NCI-H1436 (cell line): ENCODE data around the gene MAPK8.
A peak's percentile ranks its signal among the peaks of the same experiment; 100 is the strongest.

Experiments
- DNase-seq: peaks from one replicate; lab custom pipeline; 2025; lab: John Stamatoyannopoulos, UW

MAPK8 gene

DNA sequence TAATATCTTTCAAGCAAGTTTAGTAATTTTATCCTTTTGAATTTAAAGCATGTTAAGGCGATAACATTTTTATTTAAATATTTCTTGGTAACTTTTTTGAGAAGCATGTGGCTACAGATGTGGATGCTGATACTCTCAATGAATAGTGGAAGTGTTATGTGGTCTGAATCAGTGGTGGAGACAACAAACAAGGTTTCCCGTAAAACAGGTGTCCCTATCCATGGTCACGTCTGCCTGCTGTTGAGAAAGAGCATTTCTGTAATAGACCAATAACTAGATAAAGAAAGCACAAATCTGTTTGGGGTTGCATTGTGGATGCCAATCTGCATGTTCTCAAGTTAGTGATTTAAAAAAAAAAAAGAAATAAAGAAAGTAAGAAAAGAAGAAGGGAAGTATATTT is 13.9 kb upstream of the MAPK8 start:
- no peak for DNase-seq

DNA sequence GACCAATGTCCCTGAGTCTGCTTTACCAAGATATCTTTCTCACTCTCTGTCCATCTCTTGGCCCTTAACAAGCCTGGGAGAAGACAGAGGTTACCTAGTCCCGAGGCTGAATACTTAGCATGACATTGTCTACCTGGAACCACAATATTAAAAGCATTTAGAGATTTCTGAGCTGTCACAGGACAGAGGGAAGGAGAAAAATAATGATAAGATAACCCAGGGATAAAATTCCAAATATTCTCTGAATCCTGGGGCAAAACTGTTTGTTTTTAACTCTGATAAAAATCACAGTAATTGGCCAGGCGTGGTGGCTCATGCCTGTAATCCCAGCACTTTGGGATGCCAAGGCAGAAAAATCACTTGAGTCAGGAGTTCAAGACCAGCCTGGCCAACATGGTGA is 12.0 kb upstream of the MAPK8 start:
- DNase-seq, result no peak

DNA sequence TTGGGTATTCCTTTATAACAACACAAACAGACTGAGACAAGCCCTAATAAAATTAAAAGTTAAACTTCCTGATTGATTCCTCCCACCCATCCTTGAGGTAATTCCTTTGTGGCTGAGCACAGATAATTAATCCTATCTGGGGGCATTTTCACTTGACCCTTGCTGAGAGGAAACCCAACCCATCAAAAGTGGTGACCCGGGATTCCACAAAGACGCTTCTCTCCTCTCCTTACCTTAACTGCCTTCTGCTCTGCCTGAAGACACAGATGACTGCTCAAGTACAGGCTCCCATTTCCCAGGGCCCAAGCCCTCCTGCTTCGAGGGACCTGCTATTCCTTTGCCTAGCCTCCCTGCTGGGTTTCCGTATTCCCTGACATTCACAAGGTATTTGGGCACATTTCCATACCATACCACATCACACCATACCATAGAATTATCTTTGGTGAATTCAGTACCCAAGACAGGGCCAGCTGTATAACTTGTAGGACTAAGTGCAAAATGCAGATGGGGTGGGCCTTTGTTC is 9.8 kb upstream of the MAPK8 start:
- no peak for DNase-seq

DNA sequence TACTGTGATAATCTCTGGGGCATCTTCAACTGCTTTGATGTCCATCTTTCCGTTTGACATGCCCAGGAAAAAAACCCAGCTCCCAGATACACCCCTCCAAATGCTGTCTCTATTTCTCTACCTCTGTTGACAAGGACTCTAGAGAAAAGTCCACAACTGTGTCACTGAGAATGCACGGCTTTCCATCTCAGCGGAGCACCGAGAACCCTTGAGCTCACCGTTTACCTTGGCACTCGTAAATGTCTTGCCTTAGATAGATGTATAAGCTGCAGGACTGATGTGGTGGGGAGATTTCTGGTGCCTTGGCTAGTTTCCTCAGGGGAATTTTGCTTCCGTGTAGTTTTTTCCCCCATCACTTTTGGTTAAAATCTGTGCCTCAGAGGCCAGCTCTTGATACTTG is 7.4 kb upstream of the MAPK8 start:
- no peak for DNase-seq

DNA sequence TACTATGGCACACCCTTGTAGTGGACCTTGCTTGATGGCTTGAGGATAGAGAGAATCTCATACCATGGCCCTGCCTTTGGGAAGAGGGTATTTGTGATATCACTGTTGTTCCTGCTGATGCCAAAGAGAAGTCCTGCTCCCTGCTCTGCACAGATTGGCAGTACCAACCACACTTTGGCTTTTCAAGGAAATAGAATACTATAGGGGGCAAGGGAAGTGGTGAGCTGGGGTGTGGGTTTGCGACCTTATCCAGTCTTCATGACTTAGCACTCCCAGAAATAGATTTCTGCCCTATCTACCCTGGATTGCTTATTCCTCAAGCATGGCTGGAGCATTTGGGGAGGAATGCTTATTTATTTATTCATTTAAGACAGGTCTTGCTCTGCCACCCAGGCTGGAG is 6.8 kb upstream of the MAPK8 start:
- no peak for DNase-seq

DNA sequence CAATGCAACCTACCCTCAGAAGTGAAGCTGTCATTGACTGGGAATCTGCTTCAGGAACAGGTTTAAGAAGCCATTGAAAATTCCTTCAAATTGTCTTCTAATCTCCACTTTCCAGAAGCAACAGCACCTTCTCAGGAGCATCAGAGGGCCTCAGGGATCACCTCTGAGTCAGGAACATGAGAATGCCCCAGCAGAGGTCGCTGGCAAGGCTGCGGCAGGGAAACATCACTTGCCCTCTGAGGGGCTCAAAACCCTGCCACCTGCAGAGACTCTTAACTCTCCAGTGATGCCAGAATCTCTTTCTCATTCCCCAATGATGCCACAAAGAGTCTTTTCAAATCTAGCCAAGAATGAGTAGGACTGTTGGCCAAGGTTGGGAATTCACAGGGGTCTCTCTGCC is 5.9 kb upstream of the MAPK8 start:
- DNase-seq, result no peak

DNA sequence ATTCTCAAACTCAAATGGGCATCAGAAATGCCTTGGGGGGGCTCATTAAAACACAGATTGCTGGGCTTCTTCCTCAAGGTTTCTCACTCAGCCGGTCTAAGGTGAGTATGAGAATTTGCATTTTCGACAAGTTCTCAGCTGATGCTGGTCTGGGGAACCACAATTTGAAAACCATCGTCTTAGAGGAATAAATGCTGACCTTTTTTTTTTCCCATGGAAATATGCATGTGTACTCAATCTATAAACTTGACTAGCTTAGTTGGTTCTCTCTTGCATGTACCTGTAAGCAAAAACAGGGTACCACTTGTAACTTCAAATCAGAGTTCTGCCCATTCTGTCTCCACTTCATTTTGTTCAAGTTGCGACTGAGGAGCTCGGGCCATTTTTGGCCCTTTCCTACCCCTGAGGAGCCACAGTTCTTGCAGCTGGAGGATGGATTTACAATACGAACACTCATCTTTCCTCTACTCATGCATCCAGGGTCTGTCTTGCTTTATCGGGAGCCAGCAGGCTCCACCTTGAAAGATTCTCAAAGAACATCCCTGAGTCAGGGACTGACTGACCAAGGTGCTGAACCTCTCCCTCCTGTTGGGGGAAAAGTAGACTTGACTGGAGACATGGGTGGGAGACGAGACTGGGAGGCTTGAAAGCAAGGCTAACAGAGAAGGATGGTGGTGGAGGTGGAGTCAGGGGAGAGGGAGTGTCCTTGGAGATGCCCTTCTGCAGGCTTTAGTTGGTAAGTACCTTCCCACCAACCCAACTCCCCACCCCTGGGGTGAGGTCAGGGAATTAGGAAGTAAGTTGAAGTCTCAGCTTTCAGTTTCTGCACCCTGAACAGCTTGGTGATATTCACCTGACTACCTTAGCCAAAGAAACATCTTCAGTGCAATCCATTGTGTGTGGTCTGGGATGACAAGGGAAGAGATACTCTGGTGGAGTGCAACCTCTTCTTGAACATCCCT is 3.7 kb upstream of the MAPK8 start:
- DNase-seq, result no peak

DNA sequence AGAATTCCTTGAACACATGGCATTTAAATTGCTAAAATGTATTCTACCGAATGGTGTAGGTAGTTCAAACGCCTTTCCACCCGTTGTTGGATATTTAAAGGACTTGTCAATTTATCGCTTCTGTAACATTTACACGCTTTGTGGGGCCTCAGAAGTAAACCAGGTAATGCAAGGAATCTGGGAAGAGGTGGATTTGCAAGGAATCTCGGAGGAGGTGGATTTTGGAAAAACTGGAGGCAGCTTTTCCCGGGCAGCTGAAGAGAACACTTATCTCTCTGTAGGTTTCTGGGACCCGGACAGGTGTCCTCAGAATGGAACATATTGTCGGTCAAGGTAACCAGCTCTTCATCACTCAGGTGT is 592 bp upstream of the MAPK8 start:
- DNase-seq, result no peak

DNA sequence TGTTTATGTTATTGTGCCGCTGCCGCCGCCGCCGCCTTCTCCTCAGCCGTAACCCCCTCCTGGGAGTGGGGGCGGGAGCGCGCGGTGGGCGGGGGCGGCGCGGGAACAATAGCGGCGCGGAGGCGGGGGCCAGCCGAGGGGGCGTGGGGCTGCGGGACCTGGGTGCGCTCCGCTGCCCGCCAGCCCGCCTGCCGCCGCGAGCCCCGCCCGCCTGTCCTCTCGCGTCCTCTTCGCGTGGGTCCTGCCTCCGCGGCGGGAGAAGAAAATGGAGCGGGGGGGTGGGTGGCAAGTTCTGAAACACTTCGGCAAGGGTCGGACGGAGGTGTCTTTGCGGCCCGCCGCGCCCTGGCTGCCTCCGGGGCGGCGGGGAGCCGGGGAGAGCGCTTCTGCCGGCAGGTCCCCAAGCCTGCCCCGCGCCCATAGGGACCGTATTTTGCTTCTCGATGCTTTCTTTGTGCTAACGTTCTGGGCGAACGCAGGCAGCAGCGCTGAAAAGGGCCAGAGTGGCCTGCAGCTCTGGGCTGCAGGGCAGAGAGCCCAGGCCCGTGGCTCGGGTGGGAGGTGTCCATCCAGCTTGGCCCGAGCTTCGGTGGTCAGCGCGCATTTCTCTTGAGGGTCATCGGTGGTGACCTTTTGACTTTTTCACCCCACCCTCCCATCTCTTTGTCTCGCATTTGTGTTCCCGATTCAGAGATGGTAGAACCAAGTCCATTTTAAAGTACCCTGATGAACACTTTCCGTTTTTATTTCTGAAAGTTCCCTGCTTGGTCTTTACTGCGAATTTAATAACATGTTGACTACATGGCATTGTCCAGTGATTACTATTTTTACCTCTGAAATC is 613 bp downstream of the MAPK8 start:
- DNase-seq, result peak; percentile 32

DNA sequence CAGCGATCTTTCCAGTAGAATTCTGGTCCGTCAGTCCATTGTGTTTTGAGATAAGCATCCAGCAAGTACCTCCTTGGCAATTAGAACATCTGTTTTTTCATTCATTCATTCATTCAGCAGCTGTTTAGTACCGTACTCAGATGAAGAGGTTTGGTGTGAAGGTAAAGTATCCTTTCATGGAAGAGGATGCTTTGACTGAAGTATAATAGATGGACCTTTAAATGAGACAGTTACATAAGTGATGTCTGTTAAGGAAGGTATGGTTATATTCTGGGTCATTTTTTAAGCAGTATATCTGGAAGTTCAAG is 1.2 kb downstream of the MAPK8 start:
- no peak for DNase-seq

DNA sequence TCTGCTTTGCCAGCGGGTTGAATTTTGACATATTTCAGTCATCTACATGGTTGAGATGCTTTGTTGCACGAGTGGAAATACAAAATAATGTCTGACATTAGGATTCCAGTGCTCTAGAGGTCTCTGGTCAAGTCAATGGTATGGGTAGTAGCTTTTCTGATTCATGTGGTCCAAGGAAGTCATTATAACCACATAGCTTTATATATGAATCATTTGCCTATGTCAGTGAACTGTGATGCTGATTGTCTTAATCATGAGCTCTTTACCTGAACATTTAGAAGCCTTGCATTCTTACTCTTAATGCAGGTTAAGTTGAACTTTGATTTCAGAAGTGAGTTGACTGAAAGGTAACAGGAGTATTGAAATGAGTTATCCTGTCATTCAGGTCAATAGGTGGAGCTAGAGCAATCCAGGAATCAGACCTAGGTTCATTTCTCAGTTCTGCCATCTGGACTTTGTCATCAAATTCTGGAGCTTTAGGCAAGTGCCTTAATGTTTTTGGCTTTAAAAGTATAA is 3.3 kb downstream of the MAPK8 start:
- DNase-seq, result no peak

DNA sequence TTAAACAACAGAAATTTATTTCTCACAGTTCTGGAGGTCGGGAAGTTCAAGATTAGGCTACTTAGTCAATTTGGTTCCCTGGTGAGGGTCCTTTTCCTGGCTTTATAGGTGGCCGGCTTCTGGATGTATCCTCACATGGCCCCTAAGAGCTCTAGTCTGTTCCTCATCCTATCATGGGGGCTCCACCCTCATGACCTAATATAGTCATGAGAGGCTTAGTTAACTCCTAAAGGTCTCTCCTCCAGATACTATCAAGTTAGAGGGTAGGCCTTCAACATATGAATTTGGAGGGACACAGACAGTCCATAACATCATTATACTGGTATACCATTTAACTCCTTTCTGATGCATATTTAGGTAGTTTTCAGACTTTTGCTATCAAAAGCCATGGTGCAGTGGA is 7.6 kb downstream of the MAPK8 start:
- no peak for DNase-seq

DNA sequence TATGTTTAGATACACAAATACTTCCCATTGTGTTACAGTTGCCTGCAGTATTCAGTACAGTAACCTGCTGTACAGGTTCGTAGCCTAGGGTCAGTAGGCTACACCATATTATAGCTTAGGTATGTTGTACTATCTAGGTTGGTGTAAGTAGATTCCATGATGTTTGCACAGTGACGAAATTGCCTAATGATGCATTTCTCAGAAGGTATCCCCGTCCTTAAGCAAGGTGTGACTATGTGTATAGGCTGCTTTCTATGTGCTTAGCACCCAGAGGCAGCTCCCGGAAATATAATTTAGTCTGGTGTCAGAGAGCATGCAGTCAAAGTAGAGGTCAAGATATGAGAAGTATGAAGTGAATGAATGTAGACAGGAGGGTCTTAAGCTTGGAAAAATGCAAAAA is 9.8 kb downstream of the MAPK8 start:
- no peak for DNase-seq

DNA sequence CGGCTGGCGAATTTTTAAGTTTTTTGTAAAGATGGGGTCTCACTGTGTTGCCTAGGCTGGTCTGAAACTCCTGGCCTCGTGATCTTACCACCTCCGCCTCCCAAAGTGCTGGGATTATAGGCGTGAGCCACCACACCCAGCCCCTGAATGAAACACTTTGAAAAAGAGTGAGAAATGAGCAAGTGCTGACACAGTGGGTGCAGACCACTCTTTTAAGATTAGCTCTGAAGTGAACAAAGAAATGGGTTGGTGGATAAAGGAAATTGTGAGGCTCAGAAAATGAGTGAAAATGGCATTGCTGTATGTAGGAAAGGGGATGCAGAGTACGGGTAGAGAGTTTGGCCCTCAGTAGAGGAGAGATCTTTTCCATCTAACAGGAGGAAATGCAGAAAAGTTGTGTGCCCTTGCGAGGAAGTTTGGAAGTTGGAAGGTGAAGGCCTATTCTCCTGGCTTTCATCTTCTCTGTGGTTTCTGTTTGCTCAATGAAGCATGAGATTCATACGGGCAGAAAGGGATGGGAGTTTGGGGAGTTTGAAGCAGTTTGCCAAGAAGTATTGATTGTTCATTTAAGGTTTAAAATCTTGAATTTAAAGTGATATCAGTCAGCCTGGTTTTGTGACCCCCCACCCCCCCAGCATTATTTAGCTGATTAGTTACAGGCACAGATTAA is 11.0 kb downstream of the MAPK8 start:
- DNase-seq, result no peak

DNA sequence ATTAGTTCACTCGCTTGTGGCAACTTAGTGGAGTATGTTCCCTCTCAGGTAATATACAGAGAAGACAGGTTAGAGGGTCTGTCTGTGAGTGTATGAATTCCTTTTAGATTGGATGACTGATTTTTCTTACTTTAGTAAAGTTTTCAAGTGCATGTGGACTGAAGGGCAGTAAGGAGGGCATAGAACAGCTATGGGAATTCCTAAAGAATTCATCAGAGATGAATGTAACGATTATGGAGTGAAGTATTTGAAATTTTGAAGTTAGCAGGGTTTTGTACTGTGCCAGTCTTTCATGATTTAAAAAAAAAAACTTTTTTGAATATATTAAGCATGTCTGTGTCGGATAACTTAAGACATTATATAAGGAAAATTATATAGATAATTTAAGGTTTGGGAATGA is 15.5 kb downstream of the MAPK8 start:
- no peak for DNase-seq

DNA sequence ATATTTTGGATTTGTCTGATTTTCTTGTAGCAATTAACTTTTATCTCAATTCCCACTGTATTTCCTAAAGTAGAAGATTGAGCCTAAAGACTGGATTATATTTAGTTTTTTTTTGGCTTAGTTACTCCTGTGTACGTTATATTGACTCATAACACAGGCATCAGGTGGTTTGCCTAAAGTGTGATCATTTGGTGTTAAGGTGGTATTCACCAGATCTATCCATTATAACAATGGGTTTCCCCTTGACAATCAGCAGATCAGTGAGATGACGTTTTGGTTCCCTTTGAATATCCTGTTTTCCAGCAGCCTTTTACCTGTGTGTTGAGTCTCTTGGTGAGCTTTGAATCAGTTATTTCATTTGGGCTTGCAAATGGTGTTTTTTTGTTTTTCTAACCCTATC is 18.1 kb downstream of the MAPK8 start:
- no peak for DNase-seq

DNA sequence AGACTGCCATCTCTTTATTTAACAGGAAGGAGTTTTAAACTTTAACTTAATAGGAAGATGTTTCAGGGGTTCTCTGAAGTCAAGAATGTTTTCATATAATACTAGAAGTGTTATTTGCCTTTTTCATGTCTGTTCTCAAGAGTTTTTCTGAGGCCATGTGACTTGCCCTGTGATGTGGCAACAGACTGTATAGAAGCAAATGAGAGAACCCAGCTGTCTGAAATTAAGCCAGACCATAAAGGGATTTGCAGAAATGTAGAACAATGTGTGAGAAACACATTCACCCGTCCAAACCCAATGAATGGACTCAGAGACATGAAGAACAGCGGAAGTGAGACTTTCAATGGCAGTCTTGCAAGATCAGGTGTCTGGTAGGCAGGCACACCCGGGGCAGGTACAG is 23.8 kb downstream of the MAPK8 start:
- DNase-seq, result no peak

DNA sequence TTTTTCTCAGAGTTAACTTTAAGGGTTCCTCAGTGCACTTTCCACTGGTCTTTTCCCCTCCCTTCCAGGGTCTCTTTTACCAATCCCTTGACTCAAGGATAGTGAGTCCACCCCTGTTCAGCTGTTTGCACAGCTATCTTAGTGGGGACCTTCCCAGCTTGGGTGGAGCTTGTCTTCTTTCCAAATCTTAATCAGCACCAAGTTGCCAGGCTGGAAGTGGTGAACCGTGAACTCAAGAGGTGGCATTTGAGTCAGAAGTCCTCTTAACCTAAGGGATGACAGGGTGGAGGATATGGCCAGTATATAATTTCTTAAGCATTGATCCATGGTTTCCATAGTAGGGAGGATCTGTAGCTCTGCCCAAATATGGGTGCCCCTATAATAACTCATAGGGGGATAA is 25.0 kb downstream of the MAPK8 start:
- DNase-seq, result no peak

DNA sequence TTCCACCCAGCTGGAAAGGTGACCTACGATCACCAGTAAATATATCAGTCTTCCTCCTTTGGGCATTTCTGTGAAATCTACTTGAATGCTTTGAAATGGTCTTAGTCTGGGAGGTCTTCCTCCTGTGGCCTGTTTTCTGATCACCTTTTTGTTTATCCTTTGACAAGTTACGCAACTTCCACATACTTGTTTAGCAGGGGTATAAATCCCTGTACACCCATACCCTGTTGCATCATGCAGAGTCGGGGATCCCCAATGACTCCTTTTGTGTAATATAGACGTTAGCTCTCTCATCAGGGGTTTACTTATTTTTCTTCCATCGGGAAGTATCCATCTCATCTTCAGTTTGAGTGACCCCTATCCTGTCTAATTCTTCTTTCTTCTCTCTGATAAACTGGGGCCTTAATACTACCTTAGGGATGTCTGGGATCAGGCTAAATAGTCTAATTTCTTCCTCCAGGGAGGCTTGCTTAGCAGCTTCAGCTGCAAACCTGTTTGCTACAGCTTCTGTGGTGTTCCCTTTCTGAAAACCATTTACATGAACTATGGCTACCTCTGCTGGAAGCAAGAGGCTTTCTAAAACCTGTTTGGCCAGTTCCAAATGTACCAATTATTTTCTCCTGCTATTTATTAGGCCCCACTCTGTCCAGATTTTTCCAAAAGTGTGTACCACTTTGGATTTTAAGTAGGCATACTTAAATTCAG is 25.8 kb downstream of the MAPK8 start:
- no peak for DNase-seq

DNA sequence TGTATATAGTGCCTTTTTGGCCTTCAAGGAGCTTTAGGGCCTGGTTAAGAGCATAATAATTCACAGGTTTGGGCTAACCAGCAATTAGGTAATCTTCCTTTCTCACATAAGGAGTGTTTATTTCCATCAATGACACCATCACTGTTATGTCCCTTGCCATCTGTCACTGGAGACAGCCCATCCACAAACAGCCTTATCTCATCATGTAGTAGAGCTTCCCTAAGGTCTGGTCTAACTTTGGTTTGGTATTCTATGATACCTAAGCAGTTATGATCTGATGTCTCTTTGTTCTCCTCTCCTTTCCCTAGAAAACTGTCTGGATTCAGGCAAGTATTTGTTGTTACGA is 26.4 kb downstream of the MAPK8 start:
- no peak for DNase-seq

DNA sequence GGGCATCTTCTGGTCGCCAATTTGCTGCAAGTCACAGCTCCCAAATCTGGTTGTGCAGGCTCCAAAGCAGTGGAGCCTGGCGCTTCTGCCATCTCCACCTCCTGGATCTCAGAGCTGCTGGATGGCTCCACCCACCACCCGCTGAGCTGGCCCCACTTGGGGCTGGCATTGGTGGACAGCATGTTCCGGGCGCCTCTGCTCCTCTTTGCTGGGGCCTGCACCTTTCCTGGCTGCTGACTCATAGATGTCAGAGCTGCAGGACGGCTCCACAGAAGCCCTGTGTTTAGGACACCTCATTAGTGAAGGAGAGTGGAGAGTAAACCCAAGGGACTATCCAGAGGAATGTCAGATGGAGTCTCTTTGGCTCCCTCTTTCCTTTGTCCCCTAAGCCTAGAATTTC is 27.4 kb downstream of the MAPK8 start:
- DNase-seq, result no peak

DNA sequence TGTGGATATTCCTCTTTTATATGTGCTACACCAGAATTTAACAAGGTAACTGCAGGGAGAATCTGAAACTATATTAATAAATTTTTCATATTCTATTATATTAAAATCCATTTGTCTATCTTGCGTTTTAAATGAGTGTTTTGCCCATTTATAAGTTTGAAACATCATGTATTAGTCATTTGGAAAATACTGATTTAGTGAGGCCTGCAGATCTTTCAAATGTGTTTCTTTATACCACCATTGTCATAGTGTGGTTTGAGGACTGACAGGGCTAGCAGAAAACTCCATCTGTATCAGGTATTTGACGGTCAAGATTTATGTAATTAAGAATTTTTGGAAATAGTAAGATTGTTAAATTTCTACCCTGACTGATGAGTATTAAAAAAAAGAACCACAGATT is 29.3 kb downstream of the MAPK8 start:
- DNase-seq, result no peak
